GM23248 (cell line): ENCODE data around the gene GALNT12.

Source experiments
- EZH2 ChIP-seq: fragments of 200-600 bp; sonication (generic); IDR thresholded peaks from 2 replicates; pipeline ENCODE4 v1.6.1; 2018; ENCODE audit warnings: antibody characterized with exemption, mild to moderate bottlenecking; ENCODE audit not compliant: insufficient read depth, poor library complexity, severe bottlenecking
- EZH2phosphoT487 ChIP-seq: fragments of 200-600 bp; sonication (generic); IDR thresholded peaks from 2 replicates; pipeline ENCODE4 v1.6.1; 2018; ENCODE audit warnings: antibody characterized with exemption, moderate library complexity, mild to moderate bottlenecking, low read depth; ENCODE audit not compliant: insufficient read depth

DNA sequence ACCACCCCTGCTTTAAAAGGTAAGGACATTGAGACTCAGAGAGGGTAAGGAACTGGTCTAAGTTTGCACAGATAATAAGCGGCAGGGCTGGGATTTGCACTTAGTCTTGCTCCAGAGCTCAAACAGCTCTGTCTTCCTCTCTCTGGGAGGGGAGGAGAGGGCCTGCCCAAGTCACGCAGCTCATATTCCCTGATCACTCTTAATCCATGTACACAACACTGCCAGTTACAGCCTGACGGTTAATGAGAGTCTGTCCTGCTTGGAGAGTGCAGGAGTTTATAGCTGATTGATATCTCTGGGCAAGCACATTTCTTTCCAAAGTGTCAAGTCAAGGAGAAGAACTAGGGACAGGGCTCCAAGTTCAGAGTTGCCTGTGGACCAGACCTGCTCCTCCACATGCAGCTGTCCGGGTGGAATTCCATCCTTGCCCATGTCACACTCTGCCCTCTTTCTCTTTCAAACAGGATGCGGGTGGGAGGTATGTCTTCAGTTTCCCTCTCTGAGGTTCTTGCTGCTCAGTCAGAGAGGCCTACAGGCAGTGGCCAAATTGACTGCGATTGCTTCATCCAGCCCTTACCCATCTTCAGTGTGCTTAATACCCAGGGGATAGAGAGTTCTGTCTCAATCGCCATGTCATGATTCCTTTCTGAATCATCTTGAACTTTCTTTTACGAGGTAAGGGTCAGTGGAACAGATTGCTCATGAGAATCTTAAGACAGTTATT, 54.5 kb downstream of the GALNT12 start:
- no peak for TF ChIP-seq EZH2
- TF ChIP-seq EZH2phosphoT487: no peak
